C4-2B (cell line): ENCODE measurements around the gene RASGRF2.

Source experiments
- H3K27ac ChIP-seq: fragments of 450-650 bp; 2 replicates; pipeline ENCODE4 v1.5.1; 2017
- ZFX ChIP-seq: fragments of 450-650 bp; IDR thresholded peaks from 2 replicates; pipeline ENCODE4 v1.6.1; 2017
- TF ChIP-seq, protein P1 (sequence below): fragments of 450-650 bp; conservative IDR thresholded peaks from 2 replicates; pipeline ENCODE4 v1.5.1; 2017; ENCODE audit warnings: mild to moderate bottlenecking

The RASGRF2 gene

DNA sequence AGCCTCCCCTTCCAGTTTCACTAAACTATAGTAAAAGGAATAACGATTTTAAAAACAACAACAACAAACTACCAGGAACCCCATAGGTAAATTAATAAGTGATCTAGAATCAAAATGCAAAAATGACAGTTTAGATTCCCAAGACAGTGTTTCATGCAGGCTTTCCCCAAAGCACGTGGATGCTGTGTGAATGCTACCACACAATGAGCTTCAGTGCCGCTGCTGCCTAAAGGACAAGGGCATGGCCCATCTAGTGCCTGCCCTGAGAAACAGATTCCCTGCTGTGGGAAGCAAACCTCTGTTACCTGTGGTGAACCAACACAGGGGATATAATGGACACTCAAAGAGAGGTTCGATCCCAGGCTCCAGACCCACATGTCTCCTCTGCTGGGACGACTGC, 249.2 kb downstream of the RASGRF2 start:
- no peak overlapping the region for H3K27ac ChIP-seq
- TF ChIP-seq, protein P1, sequence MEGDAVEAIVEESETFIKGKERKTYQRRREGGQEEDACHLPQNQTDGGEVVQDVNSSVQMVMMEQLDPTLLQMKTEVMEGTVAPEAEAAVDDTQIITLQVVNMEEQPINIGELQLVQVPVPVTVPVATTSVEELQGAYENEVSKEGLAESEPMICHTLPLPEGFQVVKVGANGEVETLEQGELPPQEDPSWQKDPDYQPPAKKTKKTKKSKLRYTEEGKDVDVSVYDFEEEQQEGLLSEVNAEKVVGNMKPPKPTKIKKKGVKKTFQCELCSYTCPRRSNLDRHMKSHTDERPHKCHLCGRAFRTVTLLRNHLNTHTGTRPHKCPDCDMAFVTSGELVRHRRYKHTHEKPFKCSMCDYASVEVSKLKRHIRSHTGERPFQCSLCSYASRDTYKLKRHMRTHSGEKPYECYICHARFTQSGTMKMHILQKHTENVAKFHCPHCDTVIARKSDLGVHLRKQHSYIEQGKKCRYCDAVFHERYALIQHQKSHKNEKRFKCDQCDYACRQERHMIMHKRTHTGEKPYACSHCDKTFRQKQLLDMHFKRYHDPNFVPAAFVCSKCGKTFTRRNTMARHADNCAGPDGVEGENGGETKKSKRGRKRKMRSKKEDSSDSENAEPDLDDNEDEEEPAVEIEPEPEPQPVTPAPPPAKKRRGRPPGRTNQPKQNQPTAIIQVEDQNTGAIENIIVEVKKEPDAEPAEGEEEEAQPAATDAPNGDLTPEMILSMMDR: no peak
- TF ChIP-seq ZFX: no peak

DNA sequence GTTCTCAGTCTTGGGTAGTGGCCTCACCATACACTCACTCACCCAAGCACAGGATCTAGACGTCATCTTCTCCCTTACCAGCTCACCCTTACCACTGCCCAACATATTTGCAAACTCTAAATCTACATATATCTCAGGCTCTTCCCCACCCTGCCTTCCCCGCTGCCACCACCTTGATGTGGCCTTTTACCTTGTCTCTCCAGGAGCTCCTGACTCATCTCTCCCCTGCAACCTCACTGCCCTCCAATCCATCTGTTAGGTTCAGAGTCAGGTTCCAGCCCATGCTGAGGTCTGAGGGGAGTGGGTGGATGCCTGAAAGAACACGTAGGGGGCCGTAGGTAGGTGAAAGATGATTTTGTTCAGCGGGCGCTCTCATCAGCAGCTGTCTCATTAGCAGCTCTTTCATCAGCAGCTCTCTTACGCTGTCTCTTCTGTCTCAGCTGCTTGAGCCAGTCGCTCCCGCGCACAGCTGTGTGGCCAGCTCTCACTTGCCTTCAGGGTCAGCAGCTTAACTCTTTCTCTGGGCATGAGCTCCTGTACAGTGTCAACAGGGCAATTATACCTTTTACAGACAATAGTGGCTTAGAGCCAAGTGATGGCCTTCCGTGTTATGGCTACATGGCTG, 249.8 kb downstream of the RASGRF2 start:
- no peak for TF ChIP-seq ZFX
- TF ChIP-seq, protein P1: no peak
- no peak overlapping the region for H3K27ac ChIP-seq

DNA sequence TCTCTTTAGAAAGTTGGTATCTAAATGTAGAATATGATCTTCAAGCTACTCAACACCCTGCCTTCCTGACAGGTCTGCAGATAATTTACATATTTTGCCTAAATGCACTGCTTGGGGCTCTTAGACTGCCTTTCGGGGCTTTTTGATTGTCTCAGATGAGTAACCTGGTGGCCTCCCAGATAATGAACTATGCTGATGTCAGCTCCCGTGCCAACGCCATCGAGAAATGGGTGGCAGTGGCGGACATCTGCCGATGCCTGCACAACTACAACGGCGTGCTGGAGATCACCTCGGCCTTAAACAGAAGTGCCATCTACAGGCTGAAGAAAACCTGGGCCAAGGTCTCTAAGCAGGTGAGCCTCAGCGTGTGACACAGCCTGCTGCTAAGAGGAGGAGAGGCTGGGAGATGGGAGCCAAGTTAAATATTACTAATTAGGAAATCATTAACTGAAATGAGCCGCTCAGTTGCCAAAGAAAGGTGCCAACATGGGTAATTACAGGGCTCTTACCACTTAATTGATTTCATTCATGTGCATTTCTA, 252.1 kb downstream of the RASGRF2 start:
- TF ChIP-seq, protein P1: no peak
- TF ChIP-seq ZFX: no peak
- no peak overlapping the region for H3K27ac ChIP-seq

DNA sequence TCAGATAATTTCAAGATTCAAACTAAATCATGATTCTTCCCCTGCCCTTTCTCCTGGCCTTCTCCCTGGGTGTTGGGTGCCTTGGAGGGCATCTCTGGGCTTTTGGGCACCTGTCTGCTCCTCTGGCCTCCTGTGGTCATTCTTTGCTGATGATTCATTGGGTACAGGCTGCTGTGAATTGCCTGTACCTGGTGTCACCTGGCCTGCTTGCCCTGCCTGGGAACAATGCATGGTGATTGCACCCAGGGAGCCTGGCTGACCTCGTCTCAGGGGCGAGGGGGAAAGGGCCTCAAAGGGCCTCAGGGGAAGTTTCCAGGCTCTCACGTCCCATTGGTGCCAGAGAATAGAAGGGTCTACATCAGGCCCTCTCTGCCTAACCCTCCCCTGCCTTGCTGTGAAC, 252.9 kb downstream of the RASGRF2 start:
- H3K27ac ChIP-seq: no peak overlapping the region
- TF ChIP-seq, protein P1: no peak
- TF ChIP-seq ZFX: no peak

DNA sequence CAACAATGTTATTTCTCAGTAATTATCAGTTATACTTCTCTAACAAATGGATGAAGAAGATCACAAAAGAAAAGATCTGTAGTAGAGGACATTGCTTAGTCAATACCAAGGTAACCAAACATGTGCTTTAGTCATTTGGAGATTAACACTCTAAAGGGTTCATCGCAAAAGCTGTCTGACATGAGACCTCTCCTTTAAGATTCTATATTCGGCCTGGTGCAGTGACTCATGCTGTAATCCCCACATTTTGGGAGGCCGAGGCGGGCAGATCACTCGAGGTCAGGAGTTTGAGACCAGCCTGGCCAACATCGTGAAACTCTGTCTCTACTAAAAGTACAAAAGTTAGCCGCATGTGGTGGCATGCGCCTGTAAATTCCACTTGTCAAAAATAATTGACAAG, 254.7 kb downstream of the RASGRF2 start:
- TF ChIP-seq, protein P1: no peak
- TF ChIP-seq ZFX: no peak

DNA sequence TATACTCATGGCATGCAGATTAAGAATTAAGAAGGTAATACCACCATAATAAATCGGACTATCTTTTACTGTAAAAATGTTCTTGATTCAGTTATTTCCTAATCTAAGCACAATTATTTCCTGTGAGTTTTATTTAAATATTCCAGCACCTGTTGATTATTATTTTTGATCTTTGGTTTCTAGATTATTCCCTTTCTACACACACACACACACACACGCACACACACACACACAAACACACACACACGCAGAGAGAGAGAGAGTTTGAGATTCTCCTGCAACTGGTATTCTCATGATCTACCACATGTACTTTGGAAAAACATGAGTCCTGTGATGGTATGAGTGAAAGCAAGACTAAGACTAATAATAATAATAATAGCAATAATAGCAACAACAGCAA, 256.0 kb downstream of the RASGRF2 start:
- TF ChIP-seq, protein P1: no peak
- no peak for TF ChIP-seq ZFX
- H3K27ac ChIP-seq: no peak overlapping the region

More for the DNA sequence above, 254.7 kb downstream of the RASGRF2 start:
- no peak overlapping the region for H3K27ac ChIP-seq

DNA sequence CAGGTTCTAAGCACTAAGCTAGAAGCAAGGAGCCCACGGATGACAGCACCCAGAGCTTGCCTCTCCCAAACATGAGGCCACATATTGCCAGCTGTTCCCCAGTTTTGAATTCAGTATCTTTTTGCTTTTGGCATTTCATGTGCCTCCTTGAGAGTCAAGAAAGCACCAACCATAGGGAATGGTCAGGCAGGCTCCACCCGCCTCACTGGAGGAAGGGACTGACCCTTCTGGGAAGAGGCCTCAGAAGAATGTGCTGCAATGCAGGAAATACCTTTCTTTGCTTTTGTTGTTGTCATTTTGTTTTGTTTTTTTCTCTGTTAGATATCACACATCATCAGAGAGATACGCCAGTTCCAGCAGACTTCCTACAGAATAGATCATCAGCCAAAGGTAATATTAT, 259.2 kb downstream of the RASGRF2 start:
- H3K27ac ChIP-seq: no peak overlapping the region
- TF ChIP-seq ZFX: no peak
- TF ChIP-seq, protein P1: no peak
